H9 (cell line): Measurements from ENCODE around the gene RAB27A. TPM values are rescaled to one million over a fixed set of nuclear protein-coding genes. Genes with fewer than 3 reads are reported as not detected.
"Not testable (repeated sequence)": the region's sequence is repeated elsewhere in the genome, so short reads cannot be mapped to it uniquely, and the experiment has no call there.

Source experiments
- DNase-seq: peaks from one replicate; pipeline ENCODE4 v3.0.0-alpha.2; 2017
- H2AFZ ChIP-seq: one replicate; pipeline ENCODE4 v1.6.1; 2013; ENCODE audit warnings: mild to moderate bottlenecking, low read length, control low read depth, moderate library complexity
- H2AK5ac ChIP-seq: 2 replicates; pipeline ENCODE4 v1.6.1; 2013; ENCODE audit warnings: low read length, control low read depth, mixed read lengths; ENCODE audit not compliant: insufficient read length
- H2BK120ac ChIP-seq: one replicate; pipeline ENCODE4 v1.6.1; 2013; ENCODE audit warnings: low read depth, mild to moderate bottlenecking, low read length, control low read depth, inconsistent platforms; ENCODE audit not compliant: poor library complexity, severe bottlenecking
- H2BK12ac ChIP-seq: 2 replicates; pipeline ENCODE4 v1.6.1; 2013; ENCODE audit warnings: low read length, control low read depth, mixed read lengths, low read depth; ENCODE audit not compliant: insufficient read length
- H2BK15ac ChIP-seq: 2 replicates; pipeline ENCODE4 v1.6.1; 2013; ENCODE audit warnings: low read depth, low read length, control low read depth
- H2BK20ac ChIP-seq: one replicate; pipeline ENCODE4 v1.6.1; 2013; ENCODE audit warnings: low read depth, mild to moderate bottlenecking, low read length, control low read depth, inconsistent platforms; ENCODE audit not compliant: poor library complexity, severe bottlenecking
- H2BK5ac ChIP-seq: 2 replicates; pipeline ENCODE4 v1.6.1; 2013; ENCODE audit warnings: low read length, control low read depth, mixed read lengths; ENCODE audit not compliant: insufficient read length
- H3K14ac ChIP-seq: 2 replicates; pipeline ENCODE4 v1.6.1; 2013; ENCODE audit warnings: low read length, control low read depth; ENCODE audit not compliant: insufficient read depth
- H3K18ac ChIP-seq: 2 replicates; pipeline ENCODE4 v1.6.1; 2013; ENCODE audit warnings: low read depth, mild to moderate bottlenecking, mixed read lengths, low read length, control low read depth; ENCODE audit not compliant: insufficient read length
- H3K23ac ChIP-seq: 2 replicates; pipeline ENCODE4 v1.6.1; 2013; ENCODE audit warnings: low read length, control low read depth, mixed read lengths, low read depth; ENCODE audit not compliant: insufficient read length
- H3K23me2 ChIP-seq: 2 replicates; pipeline ENCODE4 v1.6.1; 2013; ENCODE audit warnings: low read depth, mild to moderate bottlenecking, mixed read lengths, low read length, control low read depth; ENCODE audit not compliant: insufficient read length, poor library complexity, severe bottlenecking
- H3K27ac ChIP-seq: 2 replicates; pipeline ENCODE4 v1.5.1; 2013; ENCODE audit warnings: low read length, control low read depth, mixed read lengths, low read depth; ENCODE audit not compliant: insufficient read length
- H3K27me3 ChIP-seq: 2 replicates; pipeline ENCODE4 v1.6.1; 2013; ENCODE audit warnings: low read length, control low read depth, inconsistent platforms; ENCODE audit not compliant: insufficient read depth
- H3K4ac ChIP-seq: 2 replicates; pipeline ENCODE4 v1.6.1; 2013; ENCODE audit warnings: low read depth, mild to moderate bottlenecking, control low read depth, inconsistent platforms, low read length, moderate library complexity
- H3K4me1 ChIP-seq: 2 replicates; pipeline ENCODE4 v1.6.1; 2013; ENCODE audit warnings: low read length, control low read depth, inconsistent platforms; ENCODE audit not compliant: insufficient read depth
- H3K4me2 ChIP-seq: 2 replicates; pipeline ENCODE4 v1.6.1; 2013; ENCODE audit warnings: low read length, control low read depth, mixed read lengths; ENCODE audit not compliant: insufficient read length, insufficient read depth
- H3K56ac ChIP-seq: 2 replicates; pipeline ENCODE4 v1.6.1; 2013; ENCODE audit warnings: low read depth, mild to moderate bottlenecking, mixed read lengths, low read length, control low read depth; ENCODE audit not compliant: insufficient read length
- H3K79me1 ChIP-seq: 2 replicates; pipeline ENCODE4 v1.6.1; 2013; ENCODE audit warnings: low read depth, mild to moderate bottlenecking, moderate library complexity, low read length, control low read depth, inconsistent platforms; ENCODE audit not compliant: insufficient read depth, poor library complexity, severe bottlenecking
- H3K79me2 ChIP-seq: 2 replicates; pipeline ENCODE4 v1.6.1; 2013; ENCODE audit warnings: low read length, control low read depth, inconsistent platforms; ENCODE audit not compliant: insufficient read depth
- H3K9ac ChIP-seq: 2 replicates; pipeline ENCODE4 v1.6.1; 2013; ENCODE audit warnings: low read length, control low read depth, mixed read lengths; ENCODE audit not compliant: insufficient read length; ENCODE audit errors: extremely low read depth
- H3K9me3 ChIP-seq: one replicate; pipeline ENCODE4 v1.6.1; 2013; ENCODE audit warnings: low read depth, low read length, inconsistent platforms; ENCODE audit not compliant: control insufficient read depth
- H3T11ph ChIP-seq: one replicate; pipeline ENCODE4 v1.6.1; 2013; ENCODE audit warnings: mild to moderate bottlenecking, low read length, control low read depth, inconsistent platforms
- H4K20me1 ChIP-seq: one replicate; pipeline ENCODE4 v1.6.1; 2013; ENCODE audit not compliant: control insufficient read depth, insufficient read length, insufficient read depth
- H4K5ac ChIP-seq: 2 replicates; pipeline ENCODE4 v1.6.1; 2013; ENCODE audit warnings: low read depth, mild to moderate bottlenecking, mixed read lengths, low read length, control low read depth; ENCODE audit not compliant: insufficient read length
- H4K8ac ChIP-seq: replicated peaks from 2 replicates; pipeline ENCODE4 v1.6.1; 2013; ENCODE audit warnings: low read length, control low read depth, mixed read lengths, low read depth; ENCODE audit not compliant: insufficient read length
- H4K91ac ChIP-seq: 2 replicates; pipeline ENCODE4 v1.6.1; 2013; ENCODE audit warnings: low read depth, mild to moderate bottlenecking, moderate library complexity, mixed read lengths, low read length, control low read depth; ENCODE audit not compliant: insufficient read length
- H3K27ac Mint-ChIP-seq, 3 experiments: 2 replicates in 2 of 3; 3 replicates in 1 of 3; pipeline ENCODE4 v1.8.0; 2020 to 2021; ENCODE audit warnings: mixed read lengths in 3 of 3, mild to moderate bottlenecking in 1 of 3, moderate library complexity in 1 of 3
- H3K27me3 Mint-ChIP-seq: 2 replicates; pipeline ENCODE4 v1.8.0; 2021; ENCODE audit warnings: low read depth, mild to moderate bottlenecking, moderate library complexity, mixed read lengths
- H3K36me3 Mint-ChIP-seq, 3 experiments: 2 replicates in 2 of 3; 3 replicates in 1 of 3; pipeline ENCODE4 v1.8.0; 2020 to 2021; ENCODE audit warnings: low read depth in 3 of 3, mixed read lengths in 3 of 3; ENCODE audit not compliant: insufficient read depth in 1 of 3
- H3K4me1 Mint-ChIP-seq, 2 experiments: 2 replicates each; pipeline ENCODE4 v1.8.0; 2020; ENCODE audit warnings: mixed read lengths in 2 of 2
- H3K4me3 Mint-ChIP-seq, 2 experiments: 2 replicates in 1 of 2; 3 replicates in 1 of 2; pipeline ENCODE4 v1.8.0; 2020 to 2021; ENCODE audit warnings: mild to moderate bottlenecking in 2 of 2, mixed read lengths in 2 of 2, moderate library complexity in 1 of 2
- H3K9me3 Mint-ChIP-seq, 2 experiments: 2 replicates in 1 of 2; 3 replicates in 1 of 2; pipeline ENCODE4 v1.8.0; 2020; ENCODE audit warnings: mild to moderate bottlenecking in 2 of 2, mixed read lengths in 2 of 2, moderate library complexity in 1 of 2
- WGBS: extraction: QIAGEN DNeasy Blood & Tissue Kit; methylation state at CpG from one replicate; pipeline ENCODE4 v1.1.7; 2013; ENCODE audit warnings: missing lambda C conversion rate, low lambda C conversion rate, mixed read lengths; ENCODE audit not compliant: insufficient read length; ENCODE audit errors: extremely low coverage; 5-methylcytosine and 5-hydroxymethylcytosine counted together
- total RNA-seq: library from RNA; stranded (reverse); gene quantifications from 2 replicates; pipeline ENCODE4 v1.2.1, GENCODE V29; 2021

Gene RAB27A
- total RNA-seq, 1 experiment from 2014 or later = 6.8 TPM

DNA sequence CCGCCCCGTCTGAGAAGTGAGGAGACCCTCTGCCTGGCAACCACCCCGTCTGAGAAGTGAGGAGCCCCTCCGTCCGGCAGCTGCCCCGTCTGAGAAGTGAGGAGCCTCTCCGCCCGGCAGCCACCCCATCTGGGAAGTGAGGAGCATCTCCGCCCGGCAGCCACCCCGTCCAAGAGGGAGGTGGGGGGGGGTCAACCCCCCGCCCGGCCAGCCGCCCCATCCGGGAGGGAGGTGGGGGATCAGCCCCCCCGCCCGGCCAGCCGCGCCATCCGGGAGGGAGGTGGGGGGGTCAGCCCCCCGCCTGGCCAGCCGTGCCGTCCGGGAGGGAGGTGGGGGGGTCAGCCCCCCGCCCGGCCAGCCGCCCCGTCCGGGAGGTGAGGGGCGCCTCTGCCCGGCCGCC lies 13.2 kb upstream of the RAB27A start:
- not testable (repeated sequence) for H3K9ac ChIP-seq, H3K4me1 ChIP-seq, H2BK5ac ChIP-seq, H2AFZ ChIP-seq, H3K27me3 ChIP-seq, H3K23ac ChIP-seq, H2AK5ac ChIP-seq, H2BK20ac ChIP-seq, DNase-seq, H4K8ac ChIP-seq, H3K4me2 ChIP-seq, H3K23me2 ChIP-seq, H3K18ac ChIP-seq, H2BK15ac ChIP-seq, H3K4ac ChIP-seq, H2BK12ac ChIP-seq, H3K27me3 Mint-ChIP-seq, H3K14ac ChIP-seq, H3K79me1 ChIP-seq, H4K20me1 ChIP-seq, H3K79me2 ChIP-seq, H3K9me3 ChIP-seq, H3K4me1 Mint-ChIP-seq, H3K27ac ChIP-seq, H4K5ac ChIP-seq, H3K4me3 Mint-ChIP-seq, H4K91ac ChIP-seq, H3K27ac Mint-ChIP-seq, H2BK120ac ChIP-seq, H3T11ph ChIP-seq, H3K56ac ChIP-seq
- H3K36me3 Mint-ChIP-seq = peaks cover 10 to 25% (median 19%) of the 10 kb centered on the region in 3 experiments; a peak in 6 of 7 replicates
- peaks cover 36 to 40% of the 10 kb centered on the region in 2 experiments for H3K9me3 Mint-ChIP-seq
- WGBS = no CpG with 5 or more reads among the region's 32 CpGs
